ENCODE data around the gene TTYH3. TPM values are rescaled to one million over a fixed set of nuclear protein-coding genes. Genes with fewer than 3 reads are reported as not detected.

TTYH3 gene
- total RNA-seq, 2 donors from 2014 or later: 30.3 to 38.7 TPM

GRCh38 chr7:2643386-2644219, 11.8 kb downstream of the TTYH3 start:
- ATAC-seq (no peak), DNase-seq (no peak)
- intact Hi-C loops (cut with DNase I): no loop called here

DNA sequence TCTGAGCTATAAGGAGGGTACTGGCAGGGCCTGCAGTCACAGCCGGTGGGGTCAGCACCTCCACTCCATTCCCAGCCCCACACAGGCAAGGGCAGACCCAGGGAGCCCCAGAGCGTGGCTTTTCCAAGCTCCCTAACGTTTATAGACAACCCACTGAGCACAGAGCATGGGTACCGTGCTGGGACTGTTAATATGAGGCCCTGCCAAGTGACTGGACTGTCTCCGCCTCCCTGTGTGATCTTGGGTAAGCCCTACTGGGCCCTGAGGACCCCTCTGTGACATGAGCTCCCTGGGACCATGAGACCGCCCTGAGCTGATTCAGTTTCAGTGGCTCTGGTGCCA, 12.4 kb downstream of the TTYH3 start:
- DNase-seq (no peak), ATAC-seq (no peak)
- intact Hi-C loops (cut with DNase I): no loop called here

- peak; percentile 71 for DNase-seq
- no peak for ATAC-seq
- intact Hi-C loops (cut with DNase I): no loop called here
Measured at GRCh38 chr7:2644562-2645273, 12.9 kb downstream of the TTYH3 start.

DNA sequence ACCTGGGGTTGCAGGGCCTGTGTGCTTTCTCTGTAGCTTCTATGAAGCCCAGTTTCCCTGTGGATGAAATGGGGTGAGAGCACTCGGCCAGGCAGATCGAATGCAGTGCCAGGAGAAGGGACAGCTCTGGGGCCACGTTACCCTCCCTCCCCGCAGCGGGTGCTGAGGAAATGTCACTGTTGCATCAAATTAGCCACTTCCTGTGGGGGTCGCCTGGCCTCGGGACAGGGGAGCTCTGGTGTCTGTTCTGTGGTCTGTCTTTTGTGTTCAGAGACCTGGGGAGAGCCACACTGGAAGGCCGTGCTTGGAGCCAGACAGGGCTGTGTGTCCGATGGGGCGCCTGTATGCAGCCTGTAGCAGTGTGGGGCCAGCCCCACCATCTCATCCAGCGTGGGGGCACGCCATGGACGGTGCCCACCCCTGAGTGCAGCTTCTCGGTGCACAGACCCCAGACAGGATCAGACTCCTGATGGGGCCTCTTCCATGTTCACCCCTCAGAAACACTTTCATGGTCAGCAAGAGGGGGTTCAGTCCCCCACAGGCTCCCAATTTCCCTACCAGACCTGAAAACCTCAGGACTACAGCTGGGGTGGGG, 13.6 kb downstream of the TTYH3 start:
- intact Hi-C loops (cut with DNase I): no loop called here
- ATAC-seq: no peak

GRCh38 chr7:2646336-2646679, 14.5 kb downstream of the TTYH3 start:
- ATAC-seq (no peak), DNase-seq (no peak)
- intact Hi-C loops (cut with DNase I): no loop called here

More for the DNA sequence above, 13.6 kb downstream of the TTYH3 start:
- no peak for DNase-seq

DNA sequence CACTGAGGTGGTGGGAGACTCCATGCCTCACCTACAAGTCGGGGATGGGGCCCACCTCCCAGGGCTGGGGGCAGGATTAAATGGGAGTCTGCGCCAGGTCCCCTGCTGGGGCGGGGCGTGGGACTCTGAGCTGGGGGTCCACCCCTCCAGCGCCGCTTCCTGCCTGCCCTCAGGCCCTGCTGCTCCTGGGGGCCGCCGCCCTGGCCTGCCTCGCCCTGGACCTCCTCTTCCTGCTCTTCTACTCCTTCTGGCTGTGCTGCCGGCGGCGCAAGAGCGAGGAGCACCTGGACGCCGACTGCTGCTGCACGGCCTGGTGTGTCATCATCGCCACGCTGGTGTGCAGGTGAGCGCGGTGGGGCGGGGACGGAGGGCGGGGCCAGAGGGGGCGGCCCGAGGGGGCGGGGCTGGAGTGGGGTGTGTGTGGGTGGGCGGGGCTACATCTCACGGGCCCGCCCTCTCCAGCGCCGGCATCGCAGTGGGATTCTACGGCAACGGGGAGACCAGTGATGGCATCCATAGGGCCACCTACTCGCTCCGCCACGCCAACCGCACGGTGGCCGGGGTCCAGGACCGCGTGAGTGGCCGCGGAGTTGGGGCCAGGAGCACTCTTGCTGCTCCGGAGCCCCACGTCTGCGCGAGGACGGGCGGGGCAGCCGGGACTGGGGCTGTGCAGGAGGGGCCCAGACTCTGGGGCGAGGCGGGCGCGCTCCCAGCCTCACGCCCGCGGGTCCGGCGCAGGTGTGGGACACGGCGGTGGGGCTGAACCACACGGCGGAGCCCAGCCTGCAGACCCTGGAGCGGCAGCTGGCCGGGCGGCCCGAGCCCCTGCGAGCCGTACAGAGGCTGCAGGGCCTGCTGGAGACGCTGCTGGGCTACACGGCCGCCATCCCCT, 15.1 kb downstream of the TTYH3 start:
- ATAC-seq (no peak), DNase-seq (no peak)
- intact Hi-C loops (cut with DNase I): no loop called here

DNA sequence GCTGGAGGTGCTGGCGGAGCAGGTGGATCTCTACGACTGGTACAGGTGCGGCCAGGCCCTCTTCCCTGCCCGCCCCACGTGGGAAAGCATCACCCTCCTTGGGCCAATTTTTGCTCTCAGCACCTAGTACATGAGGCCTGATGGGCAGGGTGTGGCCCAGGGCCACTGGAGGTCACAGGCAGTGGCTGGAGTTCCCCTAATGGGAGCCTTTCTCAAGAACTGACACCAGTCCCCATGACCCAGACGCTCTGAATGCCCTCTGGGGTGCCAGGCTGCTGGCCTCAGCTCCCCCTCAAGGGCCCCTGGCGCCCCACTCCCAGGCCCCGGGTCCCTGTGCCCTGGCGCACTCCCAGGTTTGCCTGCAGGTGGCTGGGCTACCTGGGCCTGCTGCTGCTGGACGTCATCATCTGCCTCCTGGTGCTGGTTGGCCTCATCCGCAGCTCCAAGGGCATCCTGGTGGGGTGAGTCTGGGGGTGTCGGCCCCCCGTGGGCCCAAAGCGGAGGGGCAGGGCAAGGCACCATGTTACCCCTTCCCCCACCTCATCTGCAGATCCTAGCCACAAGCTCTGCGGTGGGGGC, 15.9 kb downstream of the TTYH3 start:
- intact Hi-C loops (cut with DNase I): no loop called here
- no peak for DNase-seq
- no peak for ATAC-seq

DNA sequence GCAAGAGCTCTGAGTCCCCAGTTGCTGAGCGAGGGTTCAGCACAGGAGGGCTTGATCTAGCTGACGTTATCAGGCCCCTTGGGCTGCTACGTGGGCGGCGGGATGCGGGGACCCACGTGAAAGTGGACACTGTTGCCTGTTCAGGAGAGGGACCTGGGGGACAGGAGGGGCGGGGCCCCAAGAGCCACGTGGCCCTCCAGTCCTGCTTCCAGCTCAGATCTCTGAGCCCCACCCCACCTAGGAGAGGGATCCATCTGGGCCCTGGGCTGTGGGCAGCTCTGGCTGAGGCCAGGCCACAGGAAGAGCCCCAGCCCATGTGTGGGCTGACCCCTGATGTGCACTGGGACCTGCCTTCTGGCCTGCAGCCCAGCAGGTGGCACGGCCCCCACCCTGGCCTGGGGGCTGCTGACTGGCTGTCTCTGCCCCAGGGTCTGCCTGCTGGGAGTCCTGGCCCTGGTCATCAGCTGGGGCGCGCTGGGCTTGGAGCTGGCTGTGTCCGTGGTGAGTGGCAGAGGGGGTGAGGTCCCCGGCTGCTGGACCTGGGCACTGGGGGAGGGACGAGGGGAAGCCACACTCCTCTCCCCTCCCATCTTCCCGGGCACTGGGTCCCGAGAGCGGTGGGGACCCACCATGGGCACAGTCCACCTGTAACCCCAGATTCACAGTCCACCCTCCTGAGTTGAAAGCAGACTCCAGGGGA, 17.5 kb downstream of the TTYH3 start:
- intact Hi-C loops (cut with DNase I): no loop called here
- ATAC-seq (no peak), DNase-seq (no peak)

DNA sequence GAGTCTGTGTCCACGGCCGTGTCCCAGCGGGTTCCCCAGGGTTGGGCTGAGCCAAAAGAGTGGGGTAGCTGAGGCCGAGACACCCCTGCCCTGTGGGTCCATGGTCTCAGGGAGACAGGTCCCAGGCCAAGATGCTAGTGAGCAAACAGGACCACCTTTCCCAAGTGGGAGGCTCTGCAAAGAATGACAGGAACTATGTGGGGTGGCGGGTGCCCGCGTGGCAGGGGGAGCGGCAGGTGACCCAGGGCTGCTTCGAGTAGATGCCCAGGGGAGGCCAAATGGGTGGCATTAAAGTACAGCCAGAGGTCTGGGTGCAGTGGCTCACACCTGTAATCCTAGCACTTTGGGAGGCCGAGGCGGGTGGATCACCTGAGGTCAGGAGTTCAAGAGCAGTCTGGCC, 18.2 kb downstream of the TTYH3 start:
- intact Hi-C loops (cut with DNase I): no loop called here

GRCh38 chr7:2650451-2650850, 18.7 kb downstream of the TTYH3 start:
- no peak for ATAC-seq
- intact Hi-C loops (cut with DNase I): no loop called here
- no peak for DNase-seq

More for the DNA sequence above, 18.2 kb downstream of the TTYH3 start:
- DNase-seq: no peak
- ATAC-seq: no peak

GRCh38 chr7:2651336-2651735, 19.6 kb downstream of the TTYH3 start:
- no peak for ATAC-seq
- intact Hi-C loops (cut with DNase I): no loop called here

DNA sequence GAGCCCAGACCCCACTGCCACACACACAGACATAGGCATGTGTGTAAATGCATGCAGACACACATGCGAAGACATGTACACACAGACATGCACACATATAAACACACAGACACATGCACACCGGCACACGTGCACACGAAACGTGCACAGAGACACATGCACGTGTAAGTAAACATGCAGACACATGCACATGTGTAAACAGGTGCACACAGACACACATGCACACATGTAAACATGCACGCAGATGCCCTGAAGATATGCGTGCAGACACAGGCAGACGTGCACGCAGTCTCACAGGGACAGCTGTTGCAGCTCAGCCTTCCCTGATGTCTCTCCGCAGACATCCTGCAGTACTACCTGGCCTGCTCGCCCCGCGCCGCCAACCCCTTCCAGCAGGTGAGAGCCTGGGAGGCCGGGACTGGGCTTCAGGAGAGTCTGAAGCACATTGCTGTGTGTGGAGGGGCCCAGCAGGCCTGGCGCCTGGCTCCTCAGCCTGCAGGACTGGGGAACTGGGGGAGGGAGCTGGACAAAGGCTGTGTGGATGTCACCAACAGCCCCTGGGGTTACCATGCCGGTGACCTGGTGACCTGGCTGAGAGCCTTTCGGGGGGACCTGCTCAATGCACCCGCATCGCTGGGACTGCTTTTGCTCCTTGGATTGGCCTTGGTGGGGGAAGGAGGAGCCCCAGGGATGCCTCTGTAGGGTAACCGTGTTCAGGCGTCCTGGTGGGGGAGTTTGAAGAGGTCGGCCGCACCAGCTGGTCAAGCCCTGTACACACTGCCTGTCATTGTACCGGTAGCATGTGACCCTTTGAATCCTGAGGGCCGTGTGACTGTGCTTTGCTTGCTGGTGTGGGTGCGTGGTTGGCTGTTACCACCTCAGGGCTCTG, 20.3 kb downstream of the TTYH3 start:
- intact Hi-C loops (cut with DNase I): no loop called here
- DNase-seq (no peak), ATAC-seq (no peak)

More at GRCh38 chr7:2651336-2651735, 19.6 kb downstream of the TTYH3 start:
- no peak for DNase-seq

DNA sequence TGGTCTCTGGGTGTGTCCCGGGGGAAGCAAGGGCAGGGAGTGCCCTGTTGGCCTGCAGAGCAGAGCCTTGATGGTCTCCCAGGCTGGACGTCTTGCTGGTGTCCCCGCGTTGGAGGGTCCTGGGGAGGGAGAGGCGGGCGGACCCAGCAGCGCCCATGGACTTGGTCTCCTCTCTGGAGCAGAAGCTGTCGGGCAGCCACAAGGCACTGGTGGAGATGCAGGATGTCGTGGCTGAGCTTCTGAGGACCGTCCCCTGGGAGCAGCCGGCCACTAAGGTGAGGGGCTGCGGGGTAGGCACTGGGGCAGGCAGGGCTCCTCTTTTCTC, 20.9 kb downstream of the TTYH3 start:
- intact Hi-C loops (cut with DNase I): no loop called here
- no peak for ATAC-seq
- DNase-seq: no peak

- ATAC-seq (no peak), DNase-seq (peak; percentile 5)
- intact Hi-C loops (cut with DNase I): no loop called here
Measured at GRCh38 chr7:2654059-2654458, 22.3 kb downstream of the TTYH3 start.

- intact Hi-C loops (cut with DNase I): no loop called here
- DNase-seq (no peak), ATAC-seq (no peak)
Measured at GRCh38 chr7:2655870-2656614, 24.3 kb downstream of the TTYH3 start.

DNA sequence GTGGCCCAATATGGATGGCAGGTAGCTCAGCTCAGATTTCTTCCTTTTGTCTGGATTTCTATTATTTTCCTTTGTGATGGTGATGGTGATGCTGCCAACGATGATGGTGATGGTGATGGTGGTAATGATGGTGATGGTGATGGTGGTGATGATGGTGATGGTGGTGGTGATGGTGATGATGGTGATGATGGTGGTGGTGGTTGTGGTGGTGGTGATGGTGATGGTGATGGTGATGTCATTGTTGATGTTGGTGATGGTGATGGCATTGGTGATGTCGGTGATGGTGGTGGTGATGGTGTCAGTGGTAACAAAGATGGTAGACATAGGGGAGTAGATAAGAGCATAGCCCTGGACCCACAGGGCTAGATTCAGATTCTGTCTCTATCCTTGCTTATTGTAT, 25.4 kb downstream of the TTYH3 start:
- ATAC-seq (no peak), DNase-seq (no peak)
- intact Hi-C loops (cut with DNase I): no loop called here

Measured in left cardiac atrium (tissue), 4 donors.